Panc1 (cell line): ENCODE data around the gene CPNE4.

ENCODE experiments used
- CTCF ChIP-seq: fragments of 450-650 bp; IDR thresholded peaks from 2 replicates; pipeline ENCODE4 v1.5.1; 2017; ENCODE audit warnings: mild to moderate bottlenecking
- POLR2AphosphoS5 ChIP-seq: IDR thresholded peaks from 2 replicates; pipeline ENCODE4 v1.6.1; 2012; ENCODE audit warnings: mild to moderate bottlenecking, low read depth, low read length, moderate library complexity
- REST ChIP-seq, 2 experiments: IDR thresholded peaks; 2 replicates each; pipeline ENCODE4 v1.6.1; 2011 to 2012; ENCODE audit warnings: low read depth in 2 of 2, control low read depth in 1 of 2, low read length in 1 of 2, mild to moderate bottlenecking in 1 of 2, moderate library complexity in 1 of 2; ENCODE audit not compliant: insufficient read depth in 1 of 2
- SIN3A ChIP-seq: IDR thresholded peaks from 2 replicates; pipeline ENCODE4 v1.6.1; 2012; ENCODE audit warnings: low read depth, mild to moderate bottlenecking, low read length, moderate library complexity, borderline replicate concordance; ENCODE audit not compliant: insufficient read depth
- TCF7L2 ChIP-seq: IDR thresholded peaks from 2 replicates; pipeline ENCODE4 v1.6.1; 2011; ENCODE audit warnings: mild to moderate bottlenecking, low read depth, low read length, inconsistent platforms

- TF ChIP-seq POLR2AphosphoS5 (no peak), CTCF (no peak), SIN3A (no peak), TCF7L2 (no peak), REST (IDR thresholded peaks at IDR 0.05; ENCODE audit: insufficient read depth in 1 of 2, low read depth in 2 of 2, low read length in 1 of 2) (no peak)
Measured at GRCh38 chr3:131619821-131620220, 415.0 kb downstream of the CPNE4 start.
